H9 (cell line): ENCODE results near the gene ENO3. TPM values are rescaled to one million over a fixed set of nuclear protein-coding genes. Genes with fewer than 3 reads are reported as not detected.

Source experiments
- DNase-seq: peaks from one replicate; pipeline ENCODE4 v3.0.0-alpha.2; 2017
- H2AFZ ChIP-seq: one replicate; pipeline ENCODE4 v1.6.1; 2013; ENCODE audit warnings: mild to moderate bottlenecking, low read length, control low read depth, moderate library complexity
- H2AK5ac ChIP-seq: 2 replicates; pipeline ENCODE4 v1.6.1; 2013; ENCODE audit warnings: low read length, control low read depth, mixed read lengths; ENCODE audit not compliant: insufficient read length
- H2BK120ac ChIP-seq: one replicate; pipeline ENCODE4 v1.6.1; 2013; ENCODE audit warnings: low read depth, mild to moderate bottlenecking, low read length, control low read depth, inconsistent platforms; ENCODE audit not compliant: poor library complexity, severe bottlenecking
- H2BK12ac ChIP-seq: 2 replicates; pipeline ENCODE4 v1.6.1; 2013; ENCODE audit warnings: low read length, control low read depth, mixed read lengths, low read depth; ENCODE audit not compliant: insufficient read length
- H2BK15ac ChIP-seq: 2 replicates; pipeline ENCODE4 v1.6.1; 2013; ENCODE audit warnings: low read depth, low read length, control low read depth
- H2BK20ac ChIP-seq: one replicate; pipeline ENCODE4 v1.6.1; 2013; ENCODE audit warnings: low read depth, mild to moderate bottlenecking, low read length, control low read depth, inconsistent platforms; ENCODE audit not compliant: poor library complexity, severe bottlenecking
- H2BK5ac ChIP-seq: 2 replicates; pipeline ENCODE4 v1.6.1; 2013; ENCODE audit warnings: low read length, control low read depth, mixed read lengths; ENCODE audit not compliant: insufficient read length
- H3K14ac ChIP-seq: 2 replicates; pipeline ENCODE4 v1.6.1; 2013; ENCODE audit warnings: low read length, control low read depth; ENCODE audit not compliant: insufficient read depth
- H3K18ac ChIP-seq: 2 replicates; pipeline ENCODE4 v1.6.1; 2013; ENCODE audit warnings: low read depth, mild to moderate bottlenecking, mixed read lengths, low read length, control low read depth; ENCODE audit not compliant: insufficient read length
- H3K23ac ChIP-seq: 2 replicates; pipeline ENCODE4 v1.6.1; 2013; ENCODE audit warnings: low read length, control low read depth, mixed read lengths, low read depth; ENCODE audit not compliant: insufficient read length
- H3K23me2 ChIP-seq: 2 replicates; pipeline ENCODE4 v1.6.1; 2013; ENCODE audit warnings: low read depth, mild to moderate bottlenecking, mixed read lengths, low read length, control low read depth; ENCODE audit not compliant: insufficient read length, poor library complexity, severe bottlenecking
- H3K27ac ChIP-seq: 2 replicates; pipeline ENCODE4 v1.5.1; 2013; ENCODE audit warnings: low read length, control low read depth, mixed read lengths, low read depth; ENCODE audit not compliant: insufficient read length
- H3K27me3 ChIP-seq: 2 replicates; pipeline ENCODE4 v1.6.1; 2013; ENCODE audit warnings: low read length, control low read depth, inconsistent platforms; ENCODE audit not compliant: insufficient read depth
- H3K4ac ChIP-seq: 2 replicates; pipeline ENCODE4 v1.6.1; 2013; ENCODE audit warnings: low read depth, mild to moderate bottlenecking, control low read depth, inconsistent platforms, low read length, moderate library complexity
- H3K4me1 ChIP-seq: 2 replicates; pipeline ENCODE4 v1.6.1; 2013; ENCODE audit warnings: low read length, control low read depth, inconsistent platforms; ENCODE audit not compliant: insufficient read depth
- H3K4me2 ChIP-seq: 2 replicates; pipeline ENCODE4 v1.6.1; 2013; ENCODE audit warnings: low read length, control low read depth, mixed read lengths; ENCODE audit not compliant: insufficient read length, insufficient read depth
- H3K56ac ChIP-seq: 2 replicates; pipeline ENCODE4 v1.6.1; 2013; ENCODE audit warnings: low read depth, mild to moderate bottlenecking, mixed read lengths, low read length, control low read depth; ENCODE audit not compliant: insufficient read length
- H3K79me1 ChIP-seq: 2 replicates; pipeline ENCODE4 v1.6.1; 2013; ENCODE audit warnings: low read depth, mild to moderate bottlenecking, moderate library complexity, low read length, control low read depth, inconsistent platforms; ENCODE audit not compliant: insufficient read depth, poor library complexity, severe bottlenecking
- H3K79me2 ChIP-seq: 2 replicates; pipeline ENCODE4 v1.6.1; 2013; ENCODE audit warnings: low read length, control low read depth, inconsistent platforms; ENCODE audit not compliant: insufficient read depth
- H3K9ac ChIP-seq: 2 replicates; pipeline ENCODE4 v1.6.1; 2013; ENCODE audit warnings: low read length, control low read depth, mixed read lengths; ENCODE audit not compliant: insufficient read length; ENCODE audit errors: extremely low read depth
- H3K9me3 ChIP-seq: one replicate; pipeline ENCODE4 v1.6.1; 2013; ENCODE audit warnings: low read depth, low read length, inconsistent platforms; ENCODE audit not compliant: control insufficient read depth
- H3T11ph ChIP-seq: one replicate; pipeline ENCODE4 v1.6.1; 2013; ENCODE audit warnings: mild to moderate bottlenecking, low read length, control low read depth, inconsistent platforms
- H4K20me1 ChIP-seq: one replicate; pipeline ENCODE4 v1.6.1; 2013; ENCODE audit not compliant: control insufficient read depth, insufficient read length, insufficient read depth
- H4K5ac ChIP-seq: 2 replicates; pipeline ENCODE4 v1.6.1; 2013; ENCODE audit warnings: low read depth, mild to moderate bottlenecking, mixed read lengths, low read length, control low read depth; ENCODE audit not compliant: insufficient read length
- H4K8ac ChIP-seq: replicated peaks from 2 replicates; pipeline ENCODE4 v1.6.1; 2013; ENCODE audit warnings: low read length, control low read depth, mixed read lengths, low read depth; ENCODE audit not compliant: insufficient read length
- H4K91ac ChIP-seq: 2 replicates; pipeline ENCODE4 v1.6.1; 2013; ENCODE audit warnings: low read depth, mild to moderate bottlenecking, moderate library complexity, mixed read lengths, low read length, control low read depth; ENCODE audit not compliant: insufficient read length
- H3K27ac Mint-ChIP-seq, 3 experiments: 2 replicates in 2 of 3; 3 replicates in 1 of 3; pipeline ENCODE4 v1.8.0; 2020 to 2021; ENCODE audit warnings: mixed read lengths in 3 of 3, mild to moderate bottlenecking in 1 of 3, moderate library complexity in 1 of 3
- H3K27me3 Mint-ChIP-seq: 2 replicates; pipeline ENCODE4 v1.8.0; 2021; ENCODE audit warnings: low read depth, mild to moderate bottlenecking, moderate library complexity, mixed read lengths
- H3K36me3 Mint-ChIP-seq, 3 experiments: 2 replicates in 2 of 3; 3 replicates in 1 of 3; pipeline ENCODE4 v1.8.0; 2020 to 2021; ENCODE audit warnings: low read depth in 3 of 3, mixed read lengths in 3 of 3; ENCODE audit not compliant: insufficient read depth in 1 of 3
- H3K4me1 Mint-ChIP-seq, 2 experiments: 2 replicates each; pipeline ENCODE4 v1.8.0; 2020; ENCODE audit warnings: mixed read lengths in 2 of 2
- H3K4me3 Mint-ChIP-seq, 2 experiments: 2 replicates in 1 of 2; 3 replicates in 1 of 2; pipeline ENCODE4 v1.8.0; 2020 to 2021; ENCODE audit warnings: mild to moderate bottlenecking in 2 of 2, mixed read lengths in 2 of 2, moderate library complexity in 1 of 2
- H3K9me3 Mint-ChIP-seq, 2 experiments: 2 replicates in 1 of 2; 3 replicates in 1 of 2; pipeline ENCODE4 v1.8.0; 2020; ENCODE audit warnings: mild to moderate bottlenecking in 2 of 2, mixed read lengths in 2 of 2, moderate library complexity in 1 of 2
- CTCF ChIP-seq: fragments of 200-600 bp; sonication (generic); conservative IDR thresholded peaks from 3 replicates; pipeline ENCODE4 v1.8.0; 2021; ENCODE audit warnings: antibody characterized with exemption, mild to moderate bottlenecking
- WGBS: extraction: QIAGEN DNeasy Blood & Tissue Kit; methylation state at CpG from one replicate; pipeline ENCODE4 v1.1.7; 2013; ENCODE audit warnings: missing lambda C conversion rate, low lambda C conversion rate, mixed read lengths; ENCODE audit not compliant: insufficient read length; ENCODE audit errors: extremely low coverage; 5-methylcytosine and 5-hydroxymethylcytosine counted together
- total RNA-seq: library from RNA; stranded (reverse); gene quantifications from 2 replicates; pipeline ENCODE4 v1.2.1, GENCODE V29; 2021

Gene ENO3
- total RNA-seq, 1 experiment from 2014 or later: 25.4 TPM

GRCh38 chr17:5000237-5000639, 49.3 kb downstream of the ENO3 start:
- no peak for TF ChIP-seq CTCF
- H3K9me3 ChIP-seq: no peaks in the 10 kb centered on the region
- no peak for DNase-seq
- no peak overlapping the region for H3K4me2 ChIP-seq
- no peaks in the 10 kb centered on the region for H3K9me3 Mint-ChIP-seq
- no peak overlapping the region for H2BK5ac ChIP-seq
- H3K14ac ChIP-seq: no peak overlapping the region
- peaks cover 12 to 20% of the 10 kb centered on the region in 2 experiments for H3K4me1 Mint-ChIP-seq
- no peak overlapping the region for H4K8ac ChIP-seq
- no peaks in the 10 kb centered on the region for H4K20me1 ChIP-seq
- H2BK15ac ChIP-seq: no peak overlapping the region
- no CpG with 5 or more reads among the region's 11 CpGs for WGBS
- peaks cover 2% of the 10 kb centered on the region for H3K4me1 ChIP-seq
- H2BK12ac ChIP-seq: no peak overlapping the region
- H3K27me3 Mint-ChIP-seq: peaks cover 14% of the 10 kb centered on the region
- no peak overlapping the region for H3K9ac ChIP-seq
- no peak overlapping the region for H3K4ac ChIP-seq
- H2BK120ac ChIP-seq: no peak overlapping the region
- H3K79me2 ChIP-seq: peaks cover 4% of the 10 kb centered on the region; the same call in 1 of the 2 replicates
- H2AFZ ChIP-seq: no peak overlapping the region
- no peak overlapping the region for H3K23ac ChIP-seq
- no peak overlapping the region for H3K56ac ChIP-seq
- peak overlapping the region; percentile 19 to 88; a peak in 2 of 5 replicates for H3K4me3 Mint-ChIP-seq
- H4K91ac ChIP-seq: no peak overlapping the region
- no peak overlapping the region for H2BK20ac ChIP-seq
- H3K27ac Mint-ChIP-seq: no peak overlapping the region; a peak in 2 of 7 replicates
- H4K5ac ChIP-seq: no peak overlapping the region
- peaks cover 36 to 49% (median 48%) of the 10 kb centered on the region in 3 experiments for H3K36me3 Mint-ChIP-seq
- no peak overlapping the region for H3T11ph ChIP-seq
- peaks cover 8% of the 10 kb centered on the region for H3K79me1 ChIP-seq
- no peak overlapping the region for H2AK5ac ChIP-seq
- H3K18ac ChIP-seq: no peak overlapping the region
- no peaks in the 10 kb centered on the region; the same call in 1 of the 2 replicates for H3K27me3 ChIP-seq
- peaks cover 14% of the 10 kb centered on the region for H3K23me2 ChIP-seq
- no peak overlapping the region for H3K27ac ChIP-seq
